Measurements from ENCODE around the gene NUP85. TPM values are rescaled to one million over a fixed set of nuclear protein-coding genes. Genes with fewer than 3 reads are reported as not detected.
"Not testable (repeated sequence)": the region's sequence is repeated elsewhere in the genome, so short reads cannot be mapped to it uniquely, and the experiment has no call there.

Gene NUP85
- polyA plus RNA-seq, 3 donors = 62.6 to 69.3 (median 65.0) TPM

GRCh38 chr17:75240394-75241142, 35.1 kb downstream of the NUP85 start:
- no peak for DNase-seq (ENCODE audit: low read depth in 3 of 3, low spot score in 2 of 3)

GRCh38 chr17:75241143-75241430, 35.6 kb downstream of the NUP85 start:
- no peak for DNase-seq (ENCODE audit: low read depth in 3 of 3, low spot score in 2 of 3)

- no peak for DNase-seq (ENCODE audit: low read depth in 3 of 3, low spot score in 2 of 3)
Observed at GRCh38 chr17:75241502-75241901, 36.0 kb downstream of the NUP85 start.

- DNase-seq (ENCODE audit: low read depth in 3 of 3, low spot score in 2 of 3) = no peak
Observed at GRCh38 chr17:75241996-75242460, 36.5 kb downstream of the NUP85 start.

DNA sequence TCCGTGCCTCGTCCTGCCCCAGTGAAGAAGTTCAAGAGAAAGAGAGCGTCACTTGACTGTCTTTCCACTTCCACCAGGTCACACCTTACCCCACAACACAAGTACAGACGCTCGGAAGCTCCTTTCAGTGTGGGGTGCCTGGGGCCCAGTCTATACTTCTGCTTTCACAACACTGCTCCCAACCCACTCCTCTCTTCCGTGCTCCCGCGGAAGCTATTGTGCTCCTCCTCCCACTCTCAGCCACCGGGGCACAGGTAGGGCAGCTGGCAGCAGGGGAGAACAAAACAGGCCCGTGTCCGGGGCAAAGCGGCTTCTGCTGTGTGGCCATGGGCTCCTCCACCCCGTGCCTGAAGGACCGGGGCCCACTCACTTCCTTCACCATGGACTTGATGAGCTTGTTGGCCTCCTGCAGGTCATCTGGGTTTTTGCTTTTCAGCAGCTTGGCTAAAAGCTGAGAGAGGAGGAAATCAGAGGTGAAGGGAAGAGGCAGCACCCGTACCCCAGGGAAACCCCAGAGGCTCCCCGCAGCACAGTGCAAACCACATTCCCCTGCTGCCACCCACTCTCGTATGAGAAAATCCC, 37.1 kb downstream of the NUP85 start:
- no peak for DNase-seq (ENCODE audit: low read depth in 3 of 3, low spot score in 2 of 3)

- no peak for DNase-seq (ENCODE audit: low read depth in 3 of 3, low spot score in 2 of 3)
Observed at GRCh38 chr17:75244133-75244866, 38.8 kb downstream of the NUP85 start.

DNA sequence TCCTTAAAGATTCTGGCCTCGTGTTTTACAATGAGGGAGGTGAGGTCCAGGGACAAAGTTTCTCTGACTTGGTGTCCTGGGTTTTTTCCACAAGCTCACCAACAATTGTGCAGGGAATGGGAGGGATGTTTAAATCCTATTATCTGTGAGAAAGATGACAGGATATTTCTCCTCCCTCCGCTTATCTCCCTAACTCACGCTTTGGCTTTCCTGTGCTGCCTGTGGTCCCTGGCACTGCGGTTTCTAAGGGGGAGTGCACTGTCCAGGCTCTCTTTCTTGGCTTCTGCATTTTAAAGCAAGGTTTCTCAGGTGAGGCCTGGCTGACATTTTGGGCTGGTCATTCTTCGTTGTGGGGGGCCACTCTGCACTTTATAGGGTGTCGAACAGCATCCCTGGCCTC, 39.5 kb downstream of the NUP85 start:
- no peak for DNase-seq (ENCODE audit: low read depth in 3 of 3, low spot score in 2 of 3)

DNA sequence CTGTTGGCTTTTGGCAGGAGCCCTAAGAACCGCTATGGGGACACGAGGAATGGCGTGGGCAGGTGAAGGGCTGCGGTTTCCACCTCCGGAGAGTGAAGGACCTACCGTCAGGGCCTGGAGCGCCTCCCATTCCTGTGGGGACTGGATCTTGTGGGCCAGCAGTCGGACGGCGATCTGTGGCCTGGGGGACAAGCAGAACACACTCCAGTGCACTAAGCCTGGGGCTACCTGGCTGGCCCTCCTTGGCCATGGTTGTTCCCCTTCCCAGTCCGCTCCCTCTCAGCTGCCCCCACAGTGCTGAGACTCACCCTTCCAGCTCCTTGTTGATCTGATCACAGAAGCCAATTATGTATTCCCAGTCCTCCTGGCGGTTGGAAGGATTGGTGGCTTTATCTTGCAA, 40.9 kb downstream of the NUP85 start:
- no peak for DNase-seq (ENCODE audit: low read depth in 3 of 3, low spot score in 2 of 3)

DNA sequence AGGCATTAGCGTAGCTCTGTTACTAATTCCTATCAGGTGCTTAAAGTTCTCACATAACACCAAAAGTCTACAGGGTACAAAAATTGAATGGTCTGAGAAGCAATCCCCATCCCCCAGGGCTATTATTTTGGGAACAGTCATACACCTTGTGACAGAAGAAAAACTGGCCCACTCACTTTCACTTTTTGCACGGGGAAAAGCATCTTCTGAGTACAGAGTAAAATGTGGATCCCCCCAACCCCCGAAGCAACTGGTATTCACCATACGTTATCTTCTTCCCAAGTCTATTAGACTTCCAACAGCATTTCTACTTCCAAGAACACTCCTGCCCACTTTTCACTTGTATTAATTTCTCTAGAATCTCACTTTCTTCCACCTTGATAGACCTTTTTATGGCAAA, 44.1 kb downstream of the NUP85 start:
- DNase-seq (ENCODE audit: low read depth in 3 of 3, low spot score in 2 of 3) = no peak

DNA sequence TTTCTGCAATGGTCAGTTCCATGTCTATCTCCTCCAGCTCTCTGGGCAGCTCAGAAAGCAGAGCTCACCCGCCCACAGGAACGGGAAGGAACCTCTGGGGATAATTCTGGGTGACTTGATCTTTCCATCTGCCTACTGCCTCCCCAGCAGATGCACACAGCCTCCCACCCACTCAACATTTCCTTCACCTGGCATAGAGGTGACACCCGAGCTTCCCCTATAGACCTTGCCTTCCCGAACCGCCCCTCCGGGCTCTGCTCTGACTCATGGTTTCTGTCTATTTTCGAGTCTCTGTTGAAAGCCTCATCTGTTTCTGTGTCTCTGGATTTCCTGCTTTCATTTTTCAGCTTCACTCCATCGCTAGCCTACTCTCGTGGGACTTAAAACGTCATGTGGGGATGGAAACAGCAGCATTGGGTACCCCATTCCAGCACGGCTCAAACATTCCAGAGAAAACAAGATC, 44.6 kb downstream of the NUP85 start:
- no peak for DNase-seq (ENCODE audit: low read depth in 3 of 3, low spot score in 2 of 3)

- no peak for DNase-seq (ENCODE audit: low read depth in 3 of 3, low spot score in 2 of 3)
Observed at GRCh38 chr17:75252039-75252816, 46.7 kb downstream of the NUP85 start.

- DNase-seq (ENCODE audit: low read depth in 3 of 3, low spot score in 2 of 3) = not testable (repeated sequence)
Observed at GRCh38 chr17:75255954-75256698, 50.6 kb downstream of the NUP85 start.

DNA sequence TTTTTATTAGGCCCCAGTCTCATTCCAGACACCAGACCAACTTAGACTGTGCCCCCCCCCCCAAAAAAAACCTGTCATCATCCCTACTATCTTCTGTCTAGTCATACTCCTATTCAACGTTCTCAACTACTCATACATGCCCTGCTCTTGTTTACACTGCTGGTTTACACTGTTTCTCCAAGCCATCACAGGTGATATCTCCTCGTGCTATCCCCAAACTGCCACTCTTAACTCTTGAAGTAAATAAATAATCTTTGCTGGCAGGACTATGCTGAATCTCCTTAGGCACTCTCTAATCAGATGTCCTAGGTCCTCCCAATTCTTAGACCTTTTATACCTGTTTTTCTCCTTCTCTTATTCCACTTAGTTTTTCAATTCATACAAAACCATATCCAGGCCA, 51.7 kb downstream of the NUP85 start:
- not testable (repeated sequence) for DNase-seq (ENCODE audit: low read depth in 3 of 3, low spot score in 2 of 3)

DNA sequence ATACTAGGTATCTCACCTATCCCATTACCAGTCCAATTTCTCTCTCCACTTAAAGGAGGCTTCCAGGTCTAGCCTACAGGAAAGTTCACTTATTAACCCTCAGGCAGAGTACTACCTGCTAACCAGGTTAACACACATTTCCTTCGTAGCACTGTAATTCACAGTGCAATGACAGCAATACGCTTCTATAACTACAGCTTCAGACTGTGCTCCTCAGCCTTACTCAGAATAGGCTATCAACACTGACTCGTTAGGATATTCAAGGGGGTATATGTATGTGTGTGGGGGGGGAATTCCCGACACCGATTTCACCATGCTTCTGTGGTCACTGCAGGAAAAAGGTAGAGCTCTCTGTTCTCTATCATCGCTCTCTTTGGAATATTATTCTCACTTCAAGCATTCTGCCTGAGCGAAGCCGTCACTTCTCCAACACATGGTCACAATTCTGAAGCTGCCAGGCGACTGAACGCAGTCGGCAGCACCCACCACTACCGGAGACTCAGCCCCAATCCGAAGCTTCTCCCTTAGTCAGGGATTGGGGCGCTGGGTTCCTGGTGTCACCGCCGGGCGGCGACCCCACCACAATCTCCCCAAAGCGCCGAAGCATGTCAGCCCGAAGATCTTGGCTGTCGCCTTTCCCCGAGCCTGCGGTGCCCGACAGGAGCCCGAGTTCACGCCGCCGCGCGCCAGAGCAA, 55.3 kb downstream of the NUP85 start:
- DNase-seq (ENCODE audit: low read depth in 3 of 3, low spot score in 2 of 3) = no peak

DNA sequence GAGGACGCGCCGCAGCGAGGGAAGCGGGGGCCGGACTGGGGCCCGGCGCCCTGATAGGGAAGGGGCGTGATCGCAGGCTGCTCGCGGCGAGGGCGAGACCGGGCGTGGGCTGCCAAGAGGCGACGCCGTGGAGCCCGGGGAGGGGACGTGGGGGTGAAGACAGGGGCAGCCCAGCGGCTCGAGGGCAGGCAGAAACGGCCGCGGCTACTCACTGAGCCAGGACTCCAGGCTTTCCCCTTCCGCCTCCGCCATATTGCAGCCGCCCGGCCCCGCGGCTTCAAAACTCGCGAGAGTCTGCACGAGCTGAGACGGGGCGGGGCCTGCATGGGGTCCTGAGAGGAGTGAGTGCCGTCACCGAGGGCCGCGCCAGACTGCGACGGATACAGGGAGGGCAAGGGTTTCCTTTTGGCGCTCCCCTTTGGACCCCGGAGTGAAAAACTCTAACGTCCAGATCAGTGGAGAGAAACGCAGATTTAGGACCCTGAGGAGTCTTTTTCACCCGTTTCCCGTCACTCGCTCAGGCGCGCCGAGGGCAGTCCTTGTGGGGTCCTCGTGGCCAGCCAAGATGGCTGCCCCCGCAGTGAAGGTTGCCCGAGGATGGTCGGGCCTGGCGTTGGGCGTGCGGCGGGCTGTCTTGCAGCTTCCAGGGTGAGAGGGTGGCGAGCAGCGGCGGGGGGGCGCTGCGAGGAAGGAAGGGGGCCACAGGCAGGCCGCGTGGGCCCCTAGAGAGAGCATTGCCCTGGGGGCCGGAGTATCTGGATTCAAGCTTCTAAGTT, 56.0 kb downstream of the NUP85 start, which contains the start of the genes GGA3 and MRPS7:
Gene GGA3 (minus strand): TSS at position 271 of the 776 bp plus-strand sequence. CDS start 19 bp downstream, at position 252.
Gene MRPS7 (plus strand): TSS at position 544 of the 776 bp plus-strand sequence. CDS start 22 bp downstream, at position 566.
- peak; percentile 91 to 95 (median 93) for DNase-seq (ENCODE audit: low read depth in 3 of 3, low spot score in 2 of 3)

DNA sequence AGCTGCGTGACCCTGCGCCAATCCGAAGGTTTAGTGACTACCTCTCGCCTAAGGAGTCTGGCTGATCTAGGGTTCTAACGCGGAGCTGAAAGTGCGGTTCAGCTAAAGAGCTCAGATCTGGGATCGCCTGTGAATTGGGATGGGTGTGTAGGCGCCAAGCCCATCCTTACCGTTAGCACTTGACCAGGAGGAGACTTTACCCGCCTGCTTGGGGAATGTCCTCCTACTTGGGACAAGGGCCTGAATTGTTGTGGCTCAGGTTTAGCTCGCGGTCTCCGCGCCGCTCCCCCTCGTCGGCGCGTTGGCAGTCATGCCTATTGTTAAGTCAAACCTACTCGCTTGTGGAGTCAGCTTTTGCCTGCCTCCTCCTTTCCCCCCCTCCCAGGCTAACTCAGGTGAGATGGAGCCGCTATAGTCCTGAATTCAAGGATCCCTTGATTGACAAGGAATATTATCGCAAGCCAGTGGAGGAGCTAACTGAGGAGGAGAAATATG, 56.7 kb downstream of the NUP85 start:
- DNase-seq (ENCODE audit: low read depth in 3 of 3, low spot score in 2 of 3) = no peak

DNA sequence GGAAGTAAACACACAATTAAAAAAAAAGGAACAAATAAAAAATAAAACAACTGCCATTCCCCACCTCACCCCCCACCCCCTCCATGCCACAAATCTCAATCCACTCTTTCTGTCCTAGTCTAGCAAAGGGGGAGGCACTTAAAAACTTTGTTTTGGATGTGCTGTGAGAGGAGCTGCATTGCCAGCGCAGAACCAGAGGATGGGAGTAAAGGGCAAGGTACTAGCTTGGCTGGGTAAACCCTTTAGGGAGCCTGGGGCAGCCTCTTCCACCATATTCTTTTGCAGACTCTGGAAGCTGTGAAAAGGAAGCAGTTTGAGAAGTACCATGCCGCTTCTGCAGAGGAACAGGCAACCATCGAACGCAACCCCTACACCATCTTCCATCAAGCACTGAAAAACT, 57.6 kb downstream of the NUP85 start:
- no peak for DNase-seq (ENCODE audit: low read depth in 3 of 3, low spot score in 2 of 3)

DNA sequence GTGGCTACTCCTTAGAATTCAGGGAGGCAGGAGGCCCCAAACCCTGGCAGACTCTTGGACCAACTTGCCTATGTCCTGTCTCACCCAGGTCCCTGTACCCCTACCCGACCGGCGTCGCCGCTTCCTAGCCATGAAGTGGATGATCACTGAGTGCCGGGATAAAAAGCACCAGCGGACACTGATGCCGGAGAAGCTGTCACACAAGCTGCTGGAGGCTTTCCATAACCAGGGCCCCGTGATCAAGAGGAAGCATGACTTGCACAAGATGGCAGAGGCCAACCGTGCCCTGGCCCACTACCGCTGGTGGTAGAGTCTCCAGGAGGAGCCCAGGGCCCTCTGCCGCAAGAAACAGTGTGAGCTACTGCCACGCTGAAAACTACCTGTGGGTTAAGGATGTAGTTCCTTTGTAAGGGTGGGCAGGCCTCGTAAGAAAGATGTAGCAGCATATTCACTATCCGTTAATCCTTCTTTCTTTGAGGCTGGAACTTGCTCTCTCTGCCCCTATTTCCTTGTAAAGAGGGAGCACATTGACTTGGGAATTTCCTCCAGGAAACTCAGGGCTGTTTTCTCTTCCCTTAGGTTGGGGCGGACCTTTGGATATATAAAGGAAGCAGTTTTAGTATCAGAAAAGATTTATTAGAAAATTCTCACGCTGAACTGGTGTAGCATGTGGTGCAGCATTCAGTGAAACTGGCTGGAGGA, 60.3 kb downstream of the NUP85 start:
- no peak for DNase-seq (ENCODE audit: low read depth in 3 of 3, low spot score in 2 of 3)

All from right renal cortex interstitium (tissue), 3 donors.